Activated CD4-positive, alpha-beta memory T cell treated with anti-CD3 and anti-CD28 coated beads for 36 hours (primary cell): ENCODE data around the gene LDHD. TPM values are rescaled to one million over a fixed set of nuclear protein-coding genes. Genes with fewer than 3 reads are reported as not detected.
A peak's percentile ranks its signal among the peaks of the same experiment; 100 is the strongest.

Source experiments
- CTCF ChIA-PET: fragments of 350-600 bp; sonication (Branson Sonifier 250); formaldehyde crosslinking; loops from one replicate; lab custom pipeline; 2021; ENCODE audit warnings: antibody characterized with exemption, inconsistent platforms; lab: Charles Lee
- POLR2A ChIA-PET: fragments of 350-600 bp; sonication (Branson Sonifier 250); formaldehyde crosslinking; loops from one replicate; lab custom pipeline; 2021; ENCODE audit warnings: antibody characterized with exemption; lab: Charles Lee
- DNase-seq: peaks from one replicate; pipeline ENCODE4 v3.0.0-alpha.2; 2020
- H3K27ac Mint-ChIP-seq: one replicate; pipeline ENCODE4 v1.8.0; 2021; ENCODE audit warnings: mixed read lengths
- H3K27me3 Mint-ChIP-seq: one replicate; pipeline ENCODE4 v1.8.0; 2021; ENCODE audit warnings: mixed read lengths
- H3K36me3 Mint-ChIP-seq: one replicate; pipeline ENCODE4 v1.8.0; 2021; ENCODE audit warnings: mixed read lengths
- H3K4me1 Mint-ChIP-seq: one replicate; pipeline ENCODE4 v1.8.0; 2021; ENCODE audit warnings: low read depth, mixed read lengths
- H3K4me3 Mint-ChIP-seq: one replicate; pipeline ENCODE4 v1.8.0; 2021; ENCODE audit warnings: mild to moderate bottlenecking, mixed read lengths
- H3K9me3 Mint-ChIP-seq: one replicate; pipeline ENCODE4 v1.8.0; 2021; ENCODE audit warnings: mixed read lengths
- intact Hi-C: fragments of 100-400 bp; cut with micrococcal nuclease; formaldehyde crosslinking; loops from one replicate; pipeline ENCODE4 v1.15.1; 2023
- total RNA-seq, 2 experiments: library from RNA; stranded (reverse); gene quantifications; one replicate each; pipeline ENCODE4 v1.2.3, GENCODE V29; 2021

LDHD gene
- under 1 TPM; 0.43 to 0.75 TPM for total RNA-seq

DNA sequence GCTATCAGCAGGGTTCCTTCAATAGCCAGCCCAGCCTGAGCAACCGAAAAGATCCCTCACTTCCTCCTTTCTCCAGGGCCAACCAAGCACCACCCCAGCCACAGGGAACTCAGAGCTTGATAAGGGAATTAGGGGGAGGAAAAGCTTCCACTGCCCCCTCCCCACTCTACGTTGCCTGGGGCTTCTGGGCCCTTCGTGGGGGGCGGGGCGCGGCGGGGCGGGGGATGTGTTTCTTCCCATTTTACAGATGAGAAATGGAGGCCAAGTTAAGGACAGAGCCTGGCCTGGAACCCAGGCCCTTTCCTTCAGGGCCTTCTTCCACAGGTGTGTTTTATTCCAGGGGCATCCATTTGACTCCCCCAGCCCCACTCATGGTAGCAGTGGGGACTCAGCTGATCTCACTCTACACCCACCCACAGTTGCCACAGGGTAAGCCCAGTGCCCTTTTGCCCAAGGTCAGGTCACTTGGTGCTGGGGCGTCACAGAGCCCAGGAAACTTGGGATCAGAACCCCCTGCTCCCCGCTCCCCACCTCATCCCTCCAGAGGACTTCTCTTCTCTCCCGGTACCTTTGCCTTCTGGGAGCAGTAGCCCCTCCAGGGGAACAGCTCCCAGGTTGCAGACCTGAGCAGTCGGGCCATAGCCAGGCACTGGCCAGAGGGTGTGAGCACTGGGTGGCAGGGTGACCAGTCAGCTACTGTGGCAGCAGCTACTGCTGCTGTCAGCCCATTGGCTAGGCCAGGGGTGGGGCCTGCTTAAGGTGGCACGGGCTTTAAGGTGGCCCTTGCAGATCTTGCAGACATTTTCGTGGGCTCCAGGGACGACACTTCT, at the start of gene LDHD:
LDHD (minus strand) TSS at position 700 of the 830 bp plus-strand sequence; CDS start at position 640, 60 bp downstream.
- POLR2A ChIA-PET, result no interaction called here
- H3K27ac Mint-ChIP-seq, result no peak within 1 kb of the TSS
- CTCF ChIA-PET, result interaction anchor here (3.9 kb wide), 1 partner anchor 118 kb away, joined by 15 read pairs; the partner anchor contains the start of gene ZNRF1

DNA sequence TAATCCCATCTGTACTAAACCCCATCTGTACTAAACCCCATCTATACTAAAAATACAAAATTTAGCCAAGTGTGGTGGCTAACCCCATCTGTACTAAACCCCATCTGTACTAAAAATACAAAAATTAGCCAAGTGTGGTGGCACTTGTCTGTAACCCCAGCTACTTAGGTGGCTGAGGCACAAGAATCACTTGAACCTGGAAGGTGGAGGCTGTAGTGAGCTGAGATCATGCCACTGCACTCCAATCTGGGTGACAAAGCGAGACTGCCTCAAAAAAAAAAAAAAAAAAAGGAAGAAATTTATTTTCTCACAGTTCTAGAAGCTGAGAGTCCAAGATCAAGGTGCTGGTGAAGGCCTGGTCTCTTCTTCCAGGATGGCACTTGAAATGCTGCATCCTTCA, 43.8 kb upstream of the LDHD start:
- intact Hi-C loops, result no loop called here
- H3K4me1 Mint-ChIP-seq, result no peaks in the 10 kb centered on the region
- H3K27ac Mint-ChIP-seq, result no peak overlapping the region
- no peak overlapping the region for H3K4me3 Mint-ChIP-seq
- H3K36me3 Mint-ChIP-seq, result peaks cover 46% of the 10 kb centered on the region
- POLR2A ChIA-PET, result no interaction called here
- DNase-seq, result no peak
- H3K27me3 Mint-ChIP-seq, result no peaks in the 10 kb centered on the region
- CTCF ChIA-PET, result no interaction called here
- peaks cover 8% of the 10 kb centered on the region for H3K9me3 Mint-ChIP-seq

More for the DNA sequence above, at the start of gene LDHD:
- H3K9me3 Mint-ChIP-seq, result peaks cover 1% of the 10 kb centered on the region
- DNase-seq, result peak; percentile 37
- H3K4me1 Mint-ChIP-seq, result peaks cover 12% of the 10 kb centered on the region
- peaks cover 7% of the 10 kb centered on the region for H3K27me3 Mint-ChIP-seq
- no peaks in the 10 kb centered on the region for H3K36me3 Mint-ChIP-seq
- intact Hi-C loops, result no loop called here
- peak within 1 kb of the TSS; percentile 50 for H3K4me3 Mint-ChIP-seq

DNA sequence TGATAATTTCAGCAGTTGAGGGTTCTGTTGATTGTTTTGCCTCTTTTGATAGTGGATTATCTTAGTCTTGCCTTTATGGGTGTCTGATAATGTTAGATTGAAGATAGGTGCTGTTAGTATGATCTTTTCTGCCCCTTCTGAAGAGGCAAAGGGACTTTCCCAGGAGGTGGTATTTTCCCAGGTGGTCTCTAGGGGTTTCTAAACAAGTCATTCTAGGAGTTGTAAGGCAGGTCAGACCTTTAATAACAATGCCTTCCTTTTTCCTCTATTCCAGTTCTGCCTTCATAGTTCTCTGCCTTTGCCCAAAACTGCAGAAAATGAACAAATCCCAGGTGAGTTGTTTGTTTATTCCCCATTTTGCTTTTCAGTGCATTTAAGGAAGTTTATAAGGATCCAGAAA, 36.1 kb upstream of the LDHD start:
- H3K36me3 Mint-ChIP-seq, result peaks cover 61% of the 10 kb centered on the region
- no peaks in the 10 kb centered on the region for H3K27me3 Mint-ChIP-seq
- ChIA-PET POLR2A (no interaction called here), CTCF (no interaction called here)
- H3K4me3 Mint-ChIP-seq, result no peak overlapping the region
- peaks cover 29% of the 10 kb centered on the region for H3K4me1 Mint-ChIP-seq
- H3K27ac Mint-ChIP-seq, result peak overlapping the region; percentile 39
- peaks cover 27% of the 10 kb centered on the region for H3K9me3 Mint-ChIP-seq
- DNase-seq, result no peak
- intact Hi-C loops, result no loop called here

DNA sequence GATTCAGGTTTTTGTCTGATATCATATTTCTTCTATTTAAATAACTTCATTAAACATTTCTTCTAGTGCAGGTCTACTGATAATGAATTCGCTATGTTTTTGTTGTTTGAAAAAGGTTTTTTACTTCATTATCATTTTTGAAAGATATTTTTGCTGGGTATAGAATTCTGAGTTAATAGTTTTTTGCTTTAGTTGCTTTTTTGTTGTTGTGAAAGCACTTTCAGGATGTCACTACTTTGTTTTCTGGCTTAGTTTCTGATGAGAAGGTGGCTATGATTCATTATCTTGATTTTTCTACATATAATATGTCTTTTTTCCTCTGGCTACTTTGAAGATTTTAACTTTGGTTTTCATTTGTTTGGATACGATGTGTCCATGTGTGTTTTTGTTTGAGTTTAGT, 35.2 kb upstream of the LDHD start:
- no peak for DNase-seq
- ChIA-PET POLR2A (no interaction called here), CTCF (no interaction called here)
- Mint-ChIP-seq H3K27ac (no peak overlapping the region), H3K4me1 (peaks cover 29% of the 10 kb centered on the region), H3K4me3 (no peak overlapping the region), H3K9me3 (peaks cover 27% of the 10 kb centered on the region), H3K36me3 (peaks cover 56% of the 10 kb centered on the region), H3K27me3 (no peaks in the 10 kb centered on the region)
- intact Hi-C loops, result no loop called here

DNA sequence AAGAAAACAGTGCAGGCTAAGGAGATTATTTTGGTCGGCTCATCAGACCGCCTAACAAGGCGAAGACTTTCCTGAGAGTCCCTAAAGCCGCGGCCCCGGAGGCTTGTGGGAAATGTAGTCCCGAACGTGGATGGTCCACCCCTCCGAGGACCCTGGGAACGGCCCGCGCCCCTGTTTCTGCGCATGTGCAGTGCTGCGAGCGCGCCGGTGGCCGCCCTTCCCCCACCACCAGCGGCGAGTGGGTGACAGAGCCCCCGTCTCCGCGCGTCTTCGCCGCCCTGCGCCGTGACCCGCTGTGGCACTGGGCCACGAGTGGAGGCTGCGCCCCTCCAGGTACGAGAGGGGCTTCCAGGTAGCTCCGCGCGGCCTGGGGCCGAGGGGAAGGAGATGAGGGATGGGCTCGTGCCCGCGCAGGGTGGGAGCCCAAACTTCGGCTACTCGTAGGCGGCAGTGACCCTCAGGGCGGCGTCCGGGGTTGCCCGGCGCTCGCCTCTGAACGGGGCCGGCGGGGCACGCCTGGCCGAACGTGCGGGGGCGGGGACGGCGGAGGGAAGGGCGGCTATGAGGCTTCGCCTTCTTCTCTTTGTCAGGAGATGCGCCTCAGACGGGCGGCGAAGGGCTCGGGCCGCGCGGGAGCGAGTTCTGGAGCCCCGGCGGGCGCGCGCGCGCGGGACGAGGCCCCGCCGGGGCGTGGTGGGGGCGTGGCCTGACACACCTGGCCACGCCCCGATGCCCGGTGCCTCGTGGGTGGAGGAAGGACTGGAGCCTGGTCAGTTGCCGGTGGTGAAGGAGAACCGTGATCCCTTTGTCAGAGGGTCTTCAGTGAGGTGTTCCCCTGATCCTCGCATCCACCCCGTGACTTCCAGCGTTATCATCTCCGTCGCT, 32.0 kb upstream of the LDHD start, which contains the start of gene ZFP1:
ZFP1 (plus strand) TSS at position 214 of the 885 bp plus-strand sequence. CDS start 4,428 bp downstream, outside the sequence.
- POLR2A ChIA-PET, result no interaction called here
- H3K9me3 Mint-ChIP-seq, result peaks cover 27% of the 10 kb centered on the region
- DNase-seq, result peak; percentile 96
- H3K27me3 Mint-ChIP-seq, result no peaks in the 10 kb centered on the region
- intact Hi-C loops, result loop anchor here (1.0 to 5.0 kb wide), 4 partner anchors 38 to 851 kb away; partner anchors contain the start of genes CFDP1, PSMD7 and TMEM170A
- H3K4me3 Mint-ChIP-seq, result peak within 1 kb of the TSS; percentile 87
- CTCF ChIA-PET, result no interaction called here
- H3K36me3 Mint-ChIP-seq, result peaks cover 36% of the 10 kb centered on the region
- peaks cover 29% of the 10 kb centered on the region for H3K4me1 Mint-ChIP-seq
- H3K27ac Mint-ChIP-seq, result peak within 1 kb of the TSS; percentile 76

DNA sequence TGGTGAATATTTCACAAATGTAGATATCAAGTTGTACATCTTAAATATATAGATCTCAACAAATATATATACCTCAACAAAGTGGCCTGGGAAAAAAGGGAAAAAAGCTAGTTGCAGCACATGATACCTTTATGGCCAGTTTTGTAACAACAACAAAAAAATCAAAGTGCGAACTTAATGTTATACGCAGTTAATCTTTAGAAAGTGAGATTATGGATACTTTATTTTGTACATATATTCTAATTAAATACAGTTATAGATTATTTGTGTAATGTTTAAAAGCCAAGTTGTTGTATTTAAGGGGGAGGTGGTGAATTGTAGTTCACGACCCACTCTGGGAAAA, 31.4 kb upstream of the LDHD start:
- Mint-ChIP-seq H3K27ac (no peak overlapping the region), H3K4me3 (peak overlapping the region; percentile 87), H3K36me3 (peaks cover 31% of the 10 kb centered on the region), H3K4me1 (peaks cover 27% of the 10 kb centered on the region), H3K9me3 (peaks cover 25% of the 10 kb centered on the region), H3K27me3 (no peaks in the 10 kb centered on the region)
- ChIA-PET CTCF (no interaction called here), POLR2A (no interaction called here)
- intact Hi-C loops, result loop anchor here (1.0 to 5.0 kb wide), 4 partner anchors 37 to 851 kb away; partner anchors contain the start of genes CFDP1, PSMD7 and TMEM170A
- DNase-seq, result no peak

DNA sequence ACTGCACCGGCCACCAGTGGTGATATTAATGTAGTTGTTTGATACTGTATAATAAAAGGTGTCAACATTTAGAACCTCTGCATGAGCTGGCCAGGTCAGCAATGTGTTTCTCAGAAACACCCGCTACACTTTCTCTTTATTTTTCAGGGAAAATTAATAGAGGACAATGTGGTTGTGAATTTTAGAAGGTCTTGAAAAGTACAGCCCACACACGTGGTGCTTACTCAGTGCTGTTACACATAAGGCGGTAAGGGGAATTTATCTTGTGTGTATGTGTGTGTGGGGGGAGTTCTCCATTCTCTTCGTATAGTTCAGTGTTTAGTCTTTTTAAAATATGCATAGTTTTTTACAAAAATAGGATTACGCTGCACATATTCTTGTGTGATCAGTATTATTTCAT, 27.4 kb upstream of the LDHD start:
- no peaks in the 10 kb centered on the region for H3K9me3 Mint-ChIP-seq
- peaks cover 1% of the 10 kb centered on the region for H3K36me3 Mint-ChIP-seq
- no peak for DNase-seq
- no peaks in the 10 kb centered on the region for H3K27me3 Mint-ChIP-seq
- POLR2A ChIA-PET, result no interaction called here
- CTCF ChIA-PET, result interaction anchor here (0.6 kb wide), 1 partner anchor 331 kb away, joined by 3 read pairs; no protein-coding TSS in a partner anchor
- intact Hi-C loops, result no loop called here
- peaks cover 1% of the 10 kb centered on the region for H3K4me1 Mint-ChIP-seq
- H3K4me3 Mint-ChIP-seq, result no peak overlapping the region
- no peak overlapping the region for H3K27ac Mint-ChIP-seq

DNA sequence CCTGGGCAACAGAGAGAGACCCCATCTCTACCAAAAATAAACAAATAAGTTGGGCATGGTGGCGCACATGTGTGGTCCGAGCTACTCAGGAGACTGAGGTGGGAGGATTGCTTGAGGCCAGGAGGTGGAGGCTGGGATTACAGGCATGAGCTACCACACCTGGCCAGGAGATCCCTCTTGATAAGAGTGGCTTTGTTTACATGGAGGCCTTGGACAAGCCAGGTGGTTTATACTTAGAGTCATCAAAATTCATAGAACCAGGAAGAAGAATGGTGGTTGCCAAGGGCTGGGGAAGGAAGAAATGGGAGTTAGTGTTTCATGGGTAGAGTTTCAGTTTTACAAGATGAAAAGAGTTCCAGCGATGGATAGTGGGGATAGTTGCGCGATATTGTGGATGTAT, 22.9 kb upstream of the LDHD start:
- POLR2A ChIA-PET, result no interaction called here
- intact Hi-C loops, result no loop called here
- CTCF ChIA-PET, result no interaction called here
- Mint-ChIP-seq H3K4me1 (peaks cover 5% of the 10 kb centered on the region), H3K27ac (no peak overlapping the region), H3K9me3 (no peaks in the 10 kb centered on the region), H3K36me3 (no peaks in the 10 kb centered on the region), H3K27me3 (no peaks in the 10 kb centered on the region), H3K4me3 (no peak overlapping the region)
- DNase-seq, result no peak

DNA sequence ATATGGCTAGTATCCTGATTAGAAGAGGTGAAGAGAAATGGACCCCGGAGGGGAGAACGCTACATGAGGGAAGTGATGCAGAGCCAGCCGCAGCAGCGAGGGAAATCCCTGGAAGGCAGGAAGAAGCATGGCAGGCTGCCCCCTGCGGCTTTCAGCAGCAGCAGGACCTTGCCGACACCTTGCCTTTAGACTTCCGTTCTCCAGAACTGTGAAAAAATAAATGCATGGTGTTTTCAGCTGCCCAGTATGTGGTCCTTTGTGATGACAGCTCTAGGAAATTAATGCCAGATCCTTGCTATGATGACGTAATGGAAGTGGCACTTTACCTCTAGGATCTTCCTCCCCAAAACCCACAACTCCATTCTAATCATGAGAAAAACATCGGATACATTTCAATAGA, 22.1 kb upstream of the LDHD start:
- Mint-ChIP-seq H3K4me1 (peaks cover 5% of the 10 kb centered on the region), H3K9me3 (no peaks in the 10 kb centered on the region), H3K27me3 (no peaks in the 10 kb centered on the region), H3K27ac (no peak overlapping the region), H3K4me3 (no peak overlapping the region), H3K36me3 (no peaks in the 10 kb centered on the region)
- ChIA-PET CTCF (interaction anchor here (1.3 kb wide), 1 partner anchor 27 kb away, joined by 4 read pairs; no protein-coding TSS in a partner anchor), POLR2A (no interaction called here)
- intact Hi-C loops, result no loop called here
- peak; percentile 25 for DNase-seq

DNA sequence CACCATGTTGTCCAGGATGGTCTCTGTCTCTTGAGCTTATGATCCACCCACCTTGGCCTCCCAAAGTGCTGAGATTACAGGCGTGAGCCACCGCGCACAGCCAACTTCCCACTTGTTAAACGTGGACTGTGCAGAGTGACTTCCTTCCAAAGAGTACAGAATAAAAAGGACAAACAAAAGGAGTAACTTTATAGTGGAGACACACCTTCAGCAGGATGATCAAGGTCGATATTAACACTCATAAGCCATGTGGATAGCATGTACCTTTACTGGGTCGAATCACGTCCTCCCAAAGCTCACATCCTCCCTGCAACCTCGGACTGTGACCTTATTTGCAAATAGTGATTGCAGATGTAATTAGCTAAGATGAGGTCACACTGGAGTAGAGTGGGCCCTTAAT, 21.7 kb upstream of the LDHD start:
- CTCF ChIA-PET, result interaction anchor here (1.3 kb wide), 1 partner anchor 27 kb away, joined by 4 read pairs; no protein-coding TSS in a partner anchor
- Mint-ChIP-seq H3K4me1 (peaks cover 5% of the 10 kb centered on the region), H3K9me3 (no peaks in the 10 kb centered on the region), H3K27me3 (no peaks in the 10 kb centered on the region), H3K27ac (no peak overlapping the region), H3K36me3 (no peaks in the 10 kb centered on the region), H3K4me3 (no peak overlapping the region)
- POLR2A ChIA-PET, result no interaction called here
- DNase-seq, result no peak
- intact Hi-C loops, result no loop called here

DNA sequence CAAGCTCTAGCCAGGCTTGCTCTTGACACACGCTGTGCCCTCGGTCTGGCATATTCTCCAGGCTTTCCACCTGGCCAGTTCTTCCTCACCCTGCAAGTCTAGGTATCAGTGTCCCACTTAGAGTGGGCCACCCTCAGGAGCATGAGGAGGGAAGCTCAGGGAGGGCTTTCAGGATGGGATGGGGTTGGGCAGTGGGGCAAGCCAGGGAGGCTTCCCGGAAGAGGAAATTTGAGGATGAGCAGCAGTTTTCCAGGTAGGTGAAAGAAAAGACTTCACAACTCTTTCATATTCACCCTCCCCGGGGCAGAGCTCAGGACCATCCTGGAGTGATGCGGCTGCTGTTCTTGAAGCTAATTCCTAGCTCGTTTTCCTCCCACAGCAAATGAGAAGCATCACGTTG, 14.5 kb upstream of the LDHD start:
- H3K9me3 Mint-ChIP-seq, result peaks cover 19% of the 10 kb centered on the region
- H3K4me3 Mint-ChIP-seq, result no peak overlapping the region
- H3K27me3 Mint-ChIP-seq, result peaks cover 2% of the 10 kb centered on the region
- peaks cover 9% of the 10 kb centered on the region for H3K4me1 Mint-ChIP-seq
- intact Hi-C loops, result no loop called here
- H3K27ac Mint-ChIP-seq, result no peak overlapping the region
- ChIA-PET CTCF (interaction anchor here (1.0 kb wide), 1 partner anchor 20 kb away, joined by 6 read pairs; no protein-coding TSS in a partner anchor), POLR2A (no interaction called here)
- DNase-seq, result no peak
- H3K36me3 Mint-ChIP-seq, result peaks cover 4% of the 10 kb centered on the region
